PC-3 (cell line): Measurements from ENCODE around the gene KMT2A.

Source experiments
- EZH2phosphoT487 ChIP-seq: fragments of 300-600 bp; sonication (generic); IDR thresholded peaks from 2 replicates; pipeline ENCODE4 v1.6.1; 2018; ENCODE audit warnings: mild to moderate bottlenecking, antibody characterized with exemption, low read length, borderline replicate concordance
- TF ChIP-seq, protein P1 (sequence below): fragments of 300-600 bp; sonication (generic); conservative IDR thresholded peaks from 2 replicates; pipeline ENCODE4 v1.5.1; 2017; ENCODE audit warnings: antibody characterized with exemption, low read depth, mild to moderate bottlenecking, low read length

DNA sequence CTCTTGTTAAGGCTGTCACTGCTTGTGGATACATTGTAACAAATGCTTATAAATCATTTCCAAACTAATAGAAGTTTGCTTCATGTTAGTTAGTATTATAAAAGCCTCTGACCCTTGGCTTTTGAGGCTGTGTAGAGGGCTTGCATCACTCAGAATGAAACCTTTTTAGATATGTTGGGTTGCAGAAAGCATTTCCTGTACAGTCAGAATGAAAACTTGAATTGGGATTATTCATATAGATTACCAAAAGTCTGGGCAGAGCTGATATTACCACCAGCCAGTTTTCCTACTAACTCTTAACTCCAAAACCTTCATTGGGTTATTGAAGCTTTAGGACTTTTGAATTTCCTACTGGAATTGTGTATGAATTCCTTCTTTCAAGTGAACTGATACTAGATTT, 12.0 kb downstream of the KMT2A start:
- TF ChIP-seq, protein P1, sequence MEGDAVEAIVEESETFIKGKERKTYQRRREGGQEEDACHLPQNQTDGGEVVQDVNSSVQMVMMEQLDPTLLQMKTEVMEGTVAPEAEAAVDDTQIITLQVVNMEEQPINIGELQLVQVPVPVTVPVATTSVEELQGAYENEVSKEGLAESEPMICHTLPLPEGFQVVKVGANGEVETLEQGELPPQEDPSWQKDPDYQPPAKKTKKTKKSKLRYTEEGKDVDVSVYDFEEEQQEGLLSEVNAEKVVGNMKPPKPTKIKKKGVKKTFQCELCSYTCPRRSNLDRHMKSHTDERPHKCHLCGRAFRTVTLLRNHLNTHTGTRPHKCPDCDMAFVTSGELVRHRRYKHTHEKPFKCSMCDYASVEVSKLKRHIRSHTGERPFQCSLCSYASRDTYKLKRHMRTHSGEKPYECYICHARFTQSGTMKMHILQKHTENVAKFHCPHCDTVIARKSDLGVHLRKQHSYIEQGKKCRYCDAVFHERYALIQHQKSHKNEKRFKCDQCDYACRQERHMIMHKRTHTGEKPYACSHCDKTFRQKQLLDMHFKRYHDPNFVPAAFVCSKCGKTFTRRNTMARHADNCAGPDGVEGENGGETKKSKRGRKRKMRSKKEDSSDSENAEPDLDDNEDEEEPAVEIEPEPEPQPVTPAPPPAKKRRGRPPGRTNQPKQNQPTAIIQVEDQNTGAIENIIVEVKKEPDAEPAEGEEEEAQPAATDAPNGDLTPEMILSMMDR = no peak
- TF ChIP-seq EZH2phosphoT487 = no peak
